ENCODE measurements around the gene EREG. TPM values are rescaled to one million over a fixed set of nuclear protein-coding genes. Genes with fewer than 3 reads are reported as not detected.

EREG gene
- polyA plus RNA-seq, 1 donor (not counting 4 experiments of a cell fraction or from before 2014, with no cell fraction given) = 38.7 TPM

DNA sequence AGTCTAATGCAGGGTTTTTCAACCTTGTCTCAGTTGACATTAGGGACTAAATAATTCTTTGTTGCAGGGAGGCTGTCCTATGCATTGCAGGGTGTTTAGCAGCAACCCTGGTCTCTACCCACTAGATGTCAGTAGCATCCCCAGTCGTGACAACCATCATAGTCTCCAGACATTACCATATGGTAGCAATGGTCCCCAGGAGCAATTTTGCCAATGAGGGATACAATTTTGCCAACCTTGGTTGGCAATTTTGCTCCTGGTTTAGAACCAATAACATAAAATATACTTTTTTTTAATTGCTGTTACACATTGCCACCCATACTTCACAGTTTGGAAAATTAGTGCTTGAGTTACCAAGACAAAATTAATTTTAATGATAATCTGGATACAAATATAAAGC is 6.0 kb downstream of the EREG start:
- Histone ChIP-seq H3K36me3 (ENCODE audit: control insufficient read depth in 2 of 2, extremely low read depth in 1 of 2, insufficient read depth in 2 of 2, low read length in 2 of 2) (peaks cover 2 to 12% of the 10 kb centered on the region in 2 experiments), H4K20me1 (ENCODE audit: control insufficient read depth, extremely low read depth, insufficient read depth, low read length) (no peaks in the 10 kb centered on the region), H3K4me2 (ENCODE audit: control insufficient read depth, extremely low read depth, insufficient read depth, low read depth, low read length) (peak overlapping the region; percentile 24), H2AFZ (ENCODE audit: control insufficient read depth, low read length) (no peak overlapping the region), H3K27ac (ENCODE audit: control insufficient read depth, insufficient read depth, low read length) (peak overlapping the region; percentile 15), H3K79me2 (ENCODE audit: control insufficient read depth, insufficient read depth, low read length) (peaks cover 27% of the 10 kb centered on the region), H3K9me3 (ENCODE audit: control insufficient read depth, low read depth, low read length) (no peaks in the 10 kb centered on the region), H3K4me3 (ENCODE audit: control insufficient read depth in 2 of 3, extremely low read depth in 1 of 3, insufficient read depth in 2 of 3, low read depth in 1 of 3, low read length in 3 of 3) (no peak overlapping the region), H3K27me3 (ENCODE audit: control insufficient read depth, extremely low read depth, insufficient read depth, low read length) (no peaks in the 10 kb centered on the region), H3K9me1 (ENCODE audit: control insufficient read depth, extremely low read depth, insufficient read depth, low read length) (peaks cover 2% of the 10 kb centered on the region), H3K9ac (ENCODE audit: control insufficient read depth, extremely low read depth, insufficient read depth, low read length) (peak overlapping the region; percentile 5), H3K4me1 (ENCODE audit: control insufficient read depth, extremely low read depth, insufficient read depth, low read length) (peaks cover 51% of the 10 kb centered on the region)
- FAIRE-seq (peak; percentile 100), DNase-seq (ENCODE audit: low read depth, low spot score) (no peak)
- TF ChIP-seq, protein P1, sequence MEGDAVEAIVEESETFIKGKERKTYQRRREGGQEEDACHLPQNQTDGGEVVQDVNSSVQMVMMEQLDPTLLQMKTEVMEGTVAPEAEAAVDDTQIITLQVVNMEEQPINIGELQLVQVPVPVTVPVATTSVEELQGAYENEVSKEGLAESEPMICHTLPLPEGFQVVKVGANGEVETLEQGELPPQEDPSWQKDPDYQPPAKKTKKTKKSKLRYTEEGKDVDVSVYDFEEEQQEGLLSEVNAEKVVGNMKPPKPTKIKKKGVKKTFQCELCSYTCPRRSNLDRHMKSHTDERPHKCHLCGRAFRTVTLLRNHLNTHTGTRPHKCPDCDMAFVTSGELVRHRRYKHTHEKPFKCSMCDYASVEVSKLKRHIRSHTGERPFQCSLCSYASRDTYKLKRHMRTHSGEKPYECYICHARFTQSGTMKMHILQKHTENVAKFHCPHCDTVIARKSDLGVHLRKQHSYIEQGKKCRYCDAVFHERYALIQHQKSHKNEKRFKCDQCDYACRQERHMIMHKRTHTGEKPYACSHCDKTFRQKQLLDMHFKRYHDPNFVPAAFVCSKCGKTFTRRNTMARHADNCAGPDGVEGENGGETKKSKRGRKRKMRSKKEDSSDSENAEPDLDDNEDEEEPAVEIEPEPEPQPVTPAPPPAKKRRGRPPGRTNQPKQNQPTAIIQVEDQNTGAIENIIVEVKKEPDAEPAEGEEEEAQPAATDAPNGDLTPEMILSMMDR (optimal IDR thresholded peaks at IDR 0.05 in 1 of 3, IDR thresholded peaks at IDR 0.05 in 1 of 3, conservative IDR thresholded peaks at IDR 0.05 in 1 of 3; ENCODE audit: extremely low read depth in 1 of 3, insufficient read depth in 2 of 3, low read length in 3 of 3) = peak; percentile 75 to 92 (median 86)
- TF ChIP-seq EZH2 (IDR thresholded peaks at IDR 0.05; ENCODE audit: low read length) = no peak
- dilution Hi-C loops (cut with MboI; ENCODE audit: extremely low pct_ligation_motif_present, low sequenced_read_pairs) = no loop called here

DNA sequence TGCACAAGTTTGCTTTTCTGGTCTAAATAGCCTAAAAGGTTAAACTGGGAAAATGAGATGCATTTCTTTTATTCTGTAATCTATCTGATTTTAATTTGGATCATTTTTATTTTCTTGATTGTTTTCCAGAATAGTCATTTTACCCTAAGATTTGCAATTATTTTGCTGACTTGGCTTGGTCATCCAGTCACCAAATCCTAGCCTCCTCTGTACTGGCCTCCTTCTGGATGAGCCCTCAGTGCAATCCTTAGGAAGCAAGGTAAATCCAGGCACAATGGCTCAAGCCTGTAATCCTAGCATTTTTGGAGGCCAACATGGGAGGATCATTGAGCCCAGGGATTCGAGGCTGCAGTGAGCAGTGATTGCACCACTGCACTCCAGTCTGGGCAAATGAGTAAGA is 9.2 kb downstream of the EREG start:
- Histone ChIP-seq H3K4me2 (ENCODE audit: control insufficient read depth, extremely low read depth, insufficient read depth, low read depth, low read length) (peak overlapping the region; percentile 41), H3K4me1 (ENCODE audit: control insufficient read depth, extremely low read depth, insufficient read depth, low read length) (peaks cover 64% of the 10 kb centered on the region), H3K36me3 (ENCODE audit: control insufficient read depth in 2 of 2, extremely low read depth in 1 of 2, insufficient read depth in 2 of 2, low read length in 2 of 2) (peaks cover 0 to 8% of the 10 kb centered on the region in 2 experiments), H3K9me1 (ENCODE audit: control insufficient read depth, extremely low read depth, insufficient read depth, low read length) (peaks cover 2% of the 10 kb centered on the region), H3K9me3 (ENCODE audit: control insufficient read depth, low read depth, low read length) (no peaks in the 10 kb centered on the region), H3K79me2 (ENCODE audit: control insufficient read depth, insufficient read depth, low read length) (peaks cover 17% of the 10 kb centered on the region), H3K27ac (ENCODE audit: control insufficient read depth, insufficient read depth, low read length) (peak overlapping the region; percentile 95), H4K20me1 (ENCODE audit: control insufficient read depth, extremely low read depth, insufficient read depth, low read length) (no peaks in the 10 kb centered on the region), H3K9ac (ENCODE audit: control insufficient read depth, extremely low read depth, insufficient read depth, low read length) (peak overlapping the region; percentile 1), H3K4me3 (ENCODE audit: control insufficient read depth in 2 of 3, extremely low read depth in 1 of 3, insufficient read depth in 2 of 3, low read depth in 1 of 3, low read length in 3 of 3) (no peak overlapping the region), H3K27me3 (ENCODE audit: control insufficient read depth, extremely low read depth, insufficient read depth, low read length) (no peaks in the 10 kb centered on the region), H2AFZ (ENCODE audit: control insufficient read depth, low read length) (no peak overlapping the region)
- DNase-seq (ENCODE audit: low read depth, low spot score) = no peak
- no peak for TF ChIP-seq EZH2 (IDR thresholded peaks at IDR 0.05; ENCODE audit: low read length)
- TF ChIP-seq, protein P1 (optimal IDR thresholded peaks at IDR 0.05 in 1 of 3, IDR thresholded peaks at IDR 0.05 in 1 of 3, conservative IDR thresholded peaks at IDR 0.05 in 1 of 3; ENCODE audit: extremely low read depth in 1 of 3, insufficient read depth in 2 of 3, low read length in 3 of 3) = no peak
- dilution Hi-C loops (cut with MboI; ENCODE audit: extremely low pct_ligation_motif_present, low sequenced_read_pairs) = no loop called here
- no peak for FAIRE-seq

All from keratinocyte (primary cell).